Hepatocyte (in vitro differentiated cells): ENCODE measurements around the gene APBB2. TPM values are rescaled to one million over a fixed set of nuclear protein-coding genes. Genes with fewer than 3 reads are reported as not detected.

ENCODE experiments used
- DNase-seq: peaks from one replicate; pipeline ENCODE4 v3.0.0-alpha.2; 2016; ENCODE audit warnings: low spot score
- H2AFZ ChIP-seq: fragments of 200-600 bp; sonication (generic); 2 replicates; pipeline ENCODE4 v1.6.0; 2016; ENCODE audit warnings: antibody characterized with exemption, mild to moderate bottlenecking
- H3K27ac ChIP-seq: fragments of 200-600 bp; sonication (generic); 2 replicates; pipeline ENCODE4 v1.5.1; 2016; ENCODE audit warnings: mild to moderate bottlenecking
- H3K27me3 ChIP-seq: fragments of 200-600 bp; sonication (generic); 2 replicates; pipeline ENCODE4 v1.6.1; 2016
- H3K36me3 ChIP-seq: fragments of 200-600 bp; sonication (generic); replicated peaks from 2 replicates; pipeline ENCODE4 v1.5.1; 2016; ENCODE audit warnings: low read depth; ENCODE audit not compliant: insufficient read depth
- H3K4me1 ChIP-seq: fragments of 200-600 bp; sonication (generic); 2 replicates; pipeline ENCODE4 v1.5.1; 2016; ENCODE audit warnings: mild to moderate bottlenecking, moderate library complexity; ENCODE audit not compliant: insufficient read depth
- H3K4me2 ChIP-seq: fragments of 200-600 bp; sonication (generic); 2 replicates; pipeline ENCODE4 v1.6.0; 2016
- H3K4me3 ChIP-seq: fragments of 200-600 bp; sonication (generic); 2 replicates; pipeline ENCODE4 v1.5.1; 2016; ENCODE audit warnings: mild to moderate bottlenecking
- H3K79me2 ChIP-seq: fragments of 200-600 bp; sonication (generic); 2 replicates; pipeline ENCODE4 v1.6.0; 2017; ENCODE audit warnings: mild to moderate bottlenecking
- H3K9me2 ChIP-seq: fragments of 200-600 bp; sonication (generic); replicated peaks from 2 replicates; pipeline ENCODE4 v1.6.0; 2017; ENCODE audit warnings: mild to moderate bottlenecking; ENCODE audit not compliant: insufficient read depth
- H3K9me3 ChIP-seq: fragments of 200-600 bp; sonication (generic); 2 replicates; pipeline ENCODE4 v1.5.1; 2016; ENCODE audit warnings: low read depth, mild to moderate bottlenecking
- H4K20me1 ChIP-seq: fragments of 200-600 bp; sonication (generic); 2 replicates; pipeline ENCODE4 v1.6.0; 2016; ENCODE audit warnings: mild to moderate bottlenecking; ENCODE audit not compliant: insufficient read depth, poor library complexity, severe bottlenecking
- CTCF ChIP-seq: fragments of 200-600 bp; sonication (generic); IDR thresholded peaks from 2 replicates; pipeline ENCODE4 v1.5.1; 2016; ENCODE audit warnings: antibody characterized with exemption, mild to moderate bottlenecking; ENCODE audit not compliant: poor library complexity
- EZH2 ChIP-seq: fragments of 200-600 bp; sonication (generic); IDR thresholded peaks from 2 replicates; pipeline ENCODE4 v1.6.1; 2016; ENCODE audit warnings: antibody characterized with exemption, mild to moderate bottlenecking, borderline replicate concordance
- EZH2phosphoT487 ChIP-seq: fragments of 200-600 bp; sonication (generic); IDR thresholded peaks from one replicate; pipeline ENCODE4 v1.6.1; 2018; ENCODE audit warnings: antibody characterized with exemption, mild to moderate bottlenecking, low read depth, moderate library complexity; ENCODE audit not compliant: unreplicated experiment, severe bottlenecking
- WGBS: methylation state at CpG from one replicate; pipeline ENCODE4 v1.1.6; 2016; ENCODE audit warnings: low lambda C conversion rate; ENCODE audit errors: missing lambda C conversion rate; 5-methylcytosine and 5-hydroxymethylcytosine counted together
- polyA plus RNA-seq: library from polyadenylated mRNA; unstranded; fragments of >200 nt; fragmentation: Nextera tagmentation; extraction: Ambion mirVana; gene quantifications from 2 replicates; pipeline ENCODE4 v1.2.1, GENCODE V29; 2016
- small RNA-seq: library from RNA; depleted of rRNA; stranded (forward); fragments of <200 nt; gene quantifications from one replicate; pipeline ENCODE3, GENCODE V24; 2014
- total RNA-seq: library from RNA; depleted of rRNA; stranded (reverse); fragments of >200 nt; gene quantifications from 2 replicates; pipeline ENCODE4 v1.2.3, GENCODE V29; 2014

APBB2 gene
- total and polyA plus RNA-seq, 2 experiments from 2014 or later, result 23.4 to 47.5 TPM

- Histone ChIP-seq H3K36me3 (no peaks in the 10 kb centered on the region), H3K4me1 (no peaks in the 10 kb centered on the region), H2AFZ (no peak overlapping the region), H3K4me3 (no peak overlapping the region), H4K20me1 (no peaks in the 10 kb centered on the region), H3K79me2 (no peaks in the 10 kb centered on the region), H3K9me3 (no peaks in the 10 kb centered on the region), H3K9me2 (no peaks in the 10 kb centered on the region), H3K27me3 (no peaks in the 10 kb centered on the region), H3K4me2 (no peak overlapping the region), H3K27ac (no peak overlapping the region)
- 63% methylated on average over 1 of the region's 1 CpG for WGBS
- no peak for DNase-seq
- no peak for TF ChIP-seq CTCF
- no peak for TF ChIP-seq EZH2
- TF ChIP-seq EZH2phosphoT487, result no peak
Observed at GRCh38 chr4:40769266-40769665, 445.1 kb downstream of the APBB2 start.

GRCh38 chr4:40763228-40763716 is 451.1 kb downstream of the APBB2 start:
- Histone ChIP-seq H2AFZ (no peak overlapping the region), H3K9me3 (no peaks in the 10 kb centered on the region), H3K4me2 (no peak overlapping the region), H4K20me1 (no peaks in the 10 kb centered on the region), H3K4me1 (no peaks in the 10 kb centered on the region), H3K36me3 (no peaks in the 10 kb centered on the region), H3K27ac (no peak overlapping the region), H3K4me3 (no peak overlapping the region), H3K27me3 (no peaks in the 10 kb centered on the region), H3K79me2 (no peaks in the 10 kb centered on the region), H3K9me2 (no peaks in the 10 kb centered on the region)
- WGBS, result 92% methylated on average over 3 of the region's 3 CpGs
- DNase-seq, result no peak
- TF ChIP-seq CTCF, result no peak
- no peak for TF ChIP-seq EZH2

Small RNA genes within 50 kb of the gene (small RNA-seq; reads per million reads assigned to genes)
- gene RF00019 (not detected), gene RNA5SP160 (not detected), gene RNU6-1195P (not detected), gene RNU6-836P (not detected)

Other genes with a start within 250 kb of the APBB2 start
- 156 and 158 TPM in 2 replicates for gene UCHL1, start 42.4 kb upstream of the APBB2 start, total RNA-seq
- 111 and 126 TPM in 2 replicates for gene UCHL1, start 42.4 kb upstream of the APBB2 start, polyA plus RNA-seq